Amygdala (tissue), 56 donors: ENCODE measurements around the gene KLF17.

Experiments used
- DNase-seq, 56 donors: peaks; one replicate each; lab custom pipeline; 2025; lab: John Stamatoyannopoulos, UW

KLF17 gene

GRCh38 chr1:44146536-44147361 lies 28.1 kb downstream of the KLF17 start:
- no peak for DNase-seq

- no peak for DNase-seq
Measured at GRCh38 chr1:44147582-44147981, 29.0 kb downstream of the KLF17 start.

- no peak for DNase-seq
Measured at GRCh38 chr1:44151332-44151731, 32.7 kb downstream of the KLF17 start.

GRCh38 chr1:44151808-44152207 lies 33.2 kb downstream of the KLF17 start:
- DNase-seq = no peak

- DNase-seq = no peak
Measured at GRCh38 chr1:44152692-44153091, 34.1 kb downstream of the KLF17 start.

- no peak for DNase-seq
Measured at GRCh38 chr1:44154049-44154448, 35.4 kb downstream of the KLF17 start.

GRCh38 chr1:44157903-44158302 lies 39.3 kb downstream of the KLF17 start:
- DNase-seq = no peak

GRCh38 chr1:44158871-44159270 lies 40.2 kb downstream of the KLF17 start:
- no peak for DNase-seq

GRCh38 chr1:44161546-44161945 lies 42.9 kb downstream of the KLF17 start:
- DNase-seq = no peak

- DNase-seq = no peak
Measured at GRCh38 chr1:44168520-44169098, 50.0 kb downstream of the KLF17 start.

- no peak for DNase-seq
Measured at GRCh38 chr1:44170281-44170823, 51.7 kb downstream of the KLF17 start.

GRCh38 chr1:44174630-44175029 lies 56.0 kb downstream of the KLF17 start:
- DNase-seq = no peak
